HG02981 (cell line): ENCODE results near the gene TMEM163.
A peak's percentile ranks its signal among the peaks of the same experiment; 100 is the strongest.

Experiments used
- ATAC-seq: cut with Tn5 transposase; IDR thresholded peaks from one replicate; pipeline ENCODE4 v1.9.1; 2021; ENCODE audit warnings: mild to moderate bottlenecking, moderate library complexity; ENCODE audit not compliant: unreplicated experiment

The TMEM163 gene

DNA sequence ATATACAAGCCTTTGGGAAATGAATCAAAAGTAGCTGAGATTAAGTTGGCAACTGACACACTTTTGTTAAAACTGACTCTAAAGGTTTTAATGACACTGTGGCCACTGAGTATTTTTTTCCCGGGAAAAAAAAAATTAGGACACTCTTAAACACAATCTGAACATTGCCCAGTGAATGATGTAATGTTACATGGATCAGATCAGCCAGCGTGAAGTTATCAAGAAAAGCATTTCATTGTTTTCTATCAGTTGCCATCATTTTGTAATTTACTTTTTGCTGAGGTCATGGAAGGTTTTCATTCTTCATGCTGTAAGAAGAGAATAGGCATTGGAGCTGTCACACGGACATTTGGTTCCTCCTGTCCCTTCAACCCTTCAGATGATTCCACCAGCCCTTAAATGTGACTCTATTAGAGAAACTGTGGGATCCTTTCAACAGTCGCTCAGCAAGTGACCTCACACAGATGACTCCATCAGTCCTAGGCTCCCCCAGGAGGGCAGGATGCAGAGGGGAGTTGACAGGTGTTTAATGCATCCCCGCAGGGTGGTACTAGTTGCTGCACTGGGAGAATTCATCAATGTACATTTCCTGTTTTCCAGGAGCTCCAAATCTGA is 300.7 kb downstream of the TMEM163 start:
- ATAC-seq = no peak

DNA sequence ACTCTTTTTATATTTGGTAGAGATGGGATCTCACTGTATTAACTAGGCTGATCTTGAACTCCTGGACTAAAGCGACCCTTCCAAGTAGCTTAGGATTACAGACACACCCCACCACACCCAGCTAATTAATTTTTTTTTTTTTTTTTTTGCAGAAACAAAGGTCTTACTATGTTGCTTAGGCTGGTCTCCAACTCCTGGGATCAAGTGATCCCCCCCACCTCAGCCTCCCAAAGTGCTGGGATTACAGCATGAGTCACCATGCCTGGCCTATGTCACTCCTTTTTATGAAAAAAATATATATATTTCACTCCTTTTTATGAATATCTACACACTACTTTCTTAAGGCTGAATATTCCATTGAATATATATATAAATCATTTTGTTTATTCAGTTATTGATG is 302.2 kb downstream of the TMEM163 start:
- ATAC-seq = no peak

DNA sequence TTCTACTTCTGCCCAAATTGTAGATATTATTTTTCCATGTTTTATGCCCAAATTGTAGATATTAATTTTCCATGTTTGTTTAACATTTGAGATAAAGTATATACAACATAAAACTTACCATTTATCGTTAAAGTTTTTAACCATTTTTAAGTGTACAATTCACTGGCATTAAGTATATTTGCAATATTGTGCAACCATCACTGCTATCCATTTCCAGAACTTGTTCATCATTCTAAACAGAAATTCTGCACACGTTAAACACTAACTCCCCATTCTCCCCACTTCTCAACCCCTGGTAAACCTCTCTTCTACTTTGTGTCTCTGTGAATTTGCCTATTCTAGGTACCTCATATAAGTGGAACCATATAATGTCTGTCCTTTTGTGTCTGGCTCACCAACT is 302.8 kb downstream of the TMEM163 start:
- ATAC-seq = no peak

DNA sequence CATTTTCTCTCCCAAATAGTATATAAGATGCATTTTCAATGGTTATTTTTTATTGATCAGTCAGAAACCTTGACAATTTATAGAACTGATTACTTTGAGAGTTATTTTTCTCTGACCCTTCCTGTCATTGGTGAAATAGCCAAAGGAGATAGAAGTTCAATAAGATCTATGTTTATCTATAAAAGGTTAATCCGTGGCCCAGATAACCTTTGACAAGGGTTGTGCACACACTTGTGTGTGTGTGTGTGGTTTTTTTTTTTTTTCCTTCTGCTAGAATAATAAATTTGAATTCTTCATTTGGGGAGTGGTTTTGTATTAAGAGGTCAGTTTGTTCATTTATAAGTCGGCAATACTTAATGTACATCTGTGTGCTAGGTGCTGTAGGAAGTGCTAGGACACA is 304.9 kb downstream of the TMEM163 start:
- ATAC-seq = no peak

DNA sequence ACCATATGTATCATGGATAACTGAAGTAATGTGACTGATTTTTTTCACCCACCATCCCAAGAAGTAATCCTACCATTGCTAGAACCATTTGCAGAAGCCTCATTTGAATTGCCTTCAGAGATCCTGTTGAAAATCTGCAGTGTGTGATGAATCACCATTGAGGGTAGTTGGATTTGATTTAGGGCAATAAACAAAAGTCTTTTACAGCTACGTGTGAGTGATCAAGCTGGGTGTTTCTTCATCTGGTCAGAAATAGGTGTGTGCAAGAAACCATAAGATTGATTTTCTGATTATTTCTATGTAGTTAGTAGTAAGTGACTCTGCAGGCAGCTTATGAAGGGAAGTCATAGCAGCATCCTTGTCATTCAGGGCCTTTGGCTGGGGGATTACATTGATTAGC is 305.4 kb downstream of the TMEM163 start:
- no peak for ATAC-seq

DNA sequence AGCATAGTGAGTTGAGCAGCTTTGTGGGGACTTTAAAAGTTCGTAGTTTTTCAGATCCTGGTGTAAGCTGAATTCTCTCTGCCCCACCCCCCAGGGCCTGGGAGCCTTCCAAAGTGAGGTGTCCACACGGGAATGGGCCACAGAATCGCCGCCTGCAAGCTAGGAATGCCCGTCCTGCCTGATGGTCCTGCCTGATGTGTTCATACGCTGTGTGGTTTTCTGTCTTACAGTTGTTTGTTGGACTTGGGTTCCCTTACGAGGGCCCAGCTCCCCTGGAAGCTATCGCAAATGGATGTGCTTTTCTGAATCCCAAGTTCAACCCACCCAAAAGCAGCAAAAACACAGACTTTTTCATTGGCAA is 306.2 kb downstream of the TMEM163 start:
- no peak for ATAC-seq

DNA sequence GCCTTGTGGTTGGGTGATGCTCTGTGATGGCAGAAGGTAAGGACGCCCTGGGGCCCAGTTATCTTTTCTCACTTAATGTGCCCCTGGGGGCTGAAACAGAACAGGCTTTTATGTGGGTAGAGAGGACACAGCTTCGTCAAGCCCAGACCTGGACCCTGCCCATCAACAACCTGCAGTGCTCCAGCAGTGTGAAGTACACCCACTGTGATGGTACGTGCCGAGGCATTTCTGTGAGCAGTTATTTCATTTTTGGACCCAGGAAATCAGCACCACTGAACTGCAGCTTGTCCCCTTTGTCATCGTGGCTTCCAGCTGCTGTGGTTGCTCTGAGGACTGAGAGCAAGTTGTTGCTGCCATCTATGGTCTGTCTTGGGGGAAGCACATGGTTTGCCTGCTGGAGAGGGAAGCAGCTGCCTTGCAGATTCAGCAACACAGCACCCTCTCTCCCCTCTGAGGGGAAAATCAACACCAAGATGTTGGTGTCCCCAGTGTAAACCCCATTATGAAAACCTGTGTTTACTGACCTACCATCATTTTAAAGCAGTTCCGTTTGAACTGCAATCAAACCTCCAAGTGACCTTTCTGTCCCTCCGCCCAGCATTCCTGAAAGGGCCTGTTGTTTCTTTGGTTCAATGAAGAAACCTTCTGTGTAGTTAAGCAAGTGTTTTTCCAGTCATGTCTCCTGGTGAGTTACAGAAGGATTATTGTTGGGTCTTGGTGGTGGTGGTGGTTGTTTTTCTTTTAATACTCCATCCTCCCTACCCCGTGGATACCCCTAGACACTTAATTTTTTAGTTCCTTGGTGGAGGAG is 306.8 kb downstream of the TMEM163 start:
- peak; percentile 96 for ATAC-seq

DNA sequence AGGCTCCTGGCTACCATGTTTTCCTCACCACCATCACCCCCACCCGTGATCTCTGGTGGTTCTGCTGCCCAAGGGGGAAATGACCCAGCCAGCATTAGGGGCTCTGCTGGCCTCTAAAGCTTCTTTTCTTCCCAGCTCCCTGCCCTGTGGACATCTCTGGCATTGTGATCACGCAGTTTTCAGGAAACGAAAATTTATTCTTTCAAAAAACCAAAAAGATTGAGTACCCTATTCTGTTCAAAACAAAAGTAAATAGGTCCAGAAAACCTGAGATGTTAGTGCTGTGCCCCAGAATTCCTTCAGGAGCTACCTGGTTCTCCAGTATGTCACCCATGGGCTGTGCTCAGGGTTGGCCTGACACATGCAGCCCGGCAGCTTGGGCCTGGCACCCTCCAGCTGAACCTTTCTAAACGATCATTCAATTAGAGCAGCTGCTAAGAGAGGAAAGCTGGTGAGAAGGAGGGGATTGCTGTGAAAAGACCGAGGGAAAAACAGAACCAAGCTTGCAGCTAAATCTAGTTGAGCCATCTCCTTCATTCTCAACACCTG is 307.4 kb downstream of the TMEM163 start:
- ATAC-seq = no peak

DNA sequence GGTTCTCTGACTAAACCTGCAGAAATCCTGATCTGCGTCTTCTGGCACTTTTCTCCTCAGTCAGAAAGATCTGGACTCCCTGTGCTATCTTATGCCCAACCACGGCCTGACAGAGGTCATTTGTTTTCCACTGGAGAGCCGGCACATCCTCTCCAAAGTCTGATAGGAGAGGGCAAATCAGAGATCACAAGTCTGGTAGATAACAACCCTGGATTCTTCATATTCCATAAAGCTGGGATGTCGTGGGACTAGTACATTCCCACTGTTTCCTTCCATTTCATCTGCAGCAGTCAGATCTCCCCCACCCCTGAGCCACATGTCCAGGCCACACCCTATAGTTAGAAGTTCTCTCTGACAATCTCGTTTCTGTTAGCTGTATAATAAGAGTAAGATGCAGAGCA is 308.0 kb downstream of the TMEM163 start:
- no peak for ATAC-seq

DNA sequence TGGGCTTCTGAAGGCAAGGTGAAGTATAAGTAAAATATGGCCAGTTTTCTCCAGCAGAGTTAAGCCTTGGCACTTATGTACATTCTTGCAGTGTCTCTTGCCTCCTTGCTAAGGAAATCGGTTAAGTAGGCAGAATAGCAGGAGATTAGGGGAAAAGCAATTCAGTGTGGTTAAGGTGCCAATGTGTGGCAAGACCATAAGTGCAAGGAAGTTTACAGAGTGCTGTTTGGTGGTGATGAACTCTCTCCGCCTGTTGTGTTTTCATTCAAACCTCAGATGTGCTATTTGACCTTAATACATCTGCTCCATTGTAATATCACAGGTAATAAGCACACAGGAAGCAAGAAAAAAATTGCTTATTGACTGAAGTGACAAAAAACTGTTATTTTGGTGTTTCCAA is 308.8 kb downstream of the TMEM163 start:
- ATAC-seq = no peak

DNA sequence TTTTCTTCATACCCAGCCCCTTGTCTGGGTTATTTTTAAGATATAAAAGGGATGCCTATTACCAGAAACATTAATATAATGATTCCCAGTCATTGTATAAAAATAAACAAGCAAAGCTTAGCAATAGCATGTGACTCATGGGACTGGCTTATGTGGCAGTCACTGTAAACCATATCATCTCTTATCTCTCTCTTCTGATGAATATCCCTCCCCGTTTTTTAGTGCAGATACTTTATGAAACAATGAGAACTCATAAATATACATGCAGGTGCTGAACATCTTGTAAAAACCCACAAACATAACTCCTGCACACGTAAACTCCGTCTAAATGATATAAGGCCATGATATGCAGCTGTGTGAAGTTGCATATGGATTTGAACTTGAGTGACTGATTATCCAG is 310.0 kb downstream of the TMEM163 start:
- no peak for ATAC-seq

DNA sequence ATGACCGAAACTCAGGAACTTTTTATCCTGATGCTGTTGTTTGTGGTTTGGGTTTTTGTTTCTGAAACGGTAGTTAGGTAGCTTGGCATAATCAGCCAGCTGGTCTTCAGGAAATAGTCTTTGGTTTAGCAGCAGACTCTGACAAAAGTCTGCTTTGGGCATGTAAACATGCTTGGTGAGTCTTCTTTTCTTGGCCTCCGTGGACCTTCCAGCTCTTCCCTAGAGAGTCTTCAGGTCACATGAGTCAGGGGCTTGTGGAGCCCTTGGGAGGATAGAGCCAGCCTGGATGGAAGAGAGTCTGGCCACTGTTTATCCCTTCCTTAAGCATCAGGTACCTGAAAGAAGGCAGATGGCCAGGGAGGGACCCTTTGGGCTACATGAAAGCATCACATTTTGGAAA is 310.4 kb downstream of the TMEM163 start:
- no peak for ATAC-seq

DNA sequence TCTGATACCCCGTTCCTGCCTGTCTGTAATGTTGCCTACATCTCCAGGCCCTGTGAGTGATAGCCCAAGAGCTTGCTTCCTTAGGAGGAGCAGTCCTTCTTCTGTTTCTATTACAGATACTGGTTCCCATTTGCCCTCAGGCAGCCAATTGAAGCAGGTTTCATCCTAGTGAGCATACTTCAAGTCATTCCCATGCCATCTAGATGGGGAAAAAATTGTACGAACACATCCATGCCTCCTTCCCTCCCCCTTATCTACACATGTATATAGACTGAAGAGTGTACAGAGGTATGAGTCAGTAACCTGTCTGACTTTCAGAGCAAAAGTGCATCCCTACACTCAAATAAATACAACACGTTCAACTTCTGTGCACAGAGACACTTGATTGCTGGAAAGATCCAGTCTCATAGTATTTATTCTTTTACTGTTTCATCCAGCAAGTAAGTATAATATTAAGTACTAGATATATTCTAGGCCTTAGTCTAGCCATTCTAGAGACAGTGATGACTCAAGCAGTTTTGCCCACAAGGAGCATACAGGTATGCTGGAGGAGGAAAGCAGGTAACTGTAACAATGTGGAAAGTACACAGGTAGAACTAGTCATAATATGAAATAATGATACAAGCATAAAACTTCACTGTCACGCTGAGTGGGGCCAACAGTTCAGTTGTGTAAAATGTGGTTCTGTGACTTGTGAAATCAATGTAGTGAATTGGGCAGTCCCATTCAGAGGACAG is 311.5 kb downstream of the TMEM163 start:
- ATAC-seq = no peak

DNA sequence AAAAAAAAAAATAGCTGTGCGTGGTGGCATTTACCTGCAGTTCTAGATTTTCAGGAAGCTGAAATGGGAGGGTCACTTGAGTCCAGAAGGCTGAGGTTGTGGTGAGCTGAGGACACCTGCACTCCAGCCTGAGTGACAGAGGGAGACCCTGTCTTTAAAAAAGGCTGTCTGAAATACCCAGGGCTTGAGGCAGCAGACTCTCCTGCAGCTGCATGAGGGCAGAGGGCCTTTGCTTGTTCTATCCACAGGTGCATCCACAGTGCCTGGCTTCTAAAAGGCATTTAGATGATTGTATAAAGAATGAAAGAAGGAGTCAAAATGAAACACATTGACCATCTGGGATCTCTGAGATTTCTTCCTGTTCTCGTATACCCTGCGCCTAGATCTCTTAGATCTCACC is 312.1 kb downstream of the TMEM163 start:
- ATAC-seq = no peak

DNA sequence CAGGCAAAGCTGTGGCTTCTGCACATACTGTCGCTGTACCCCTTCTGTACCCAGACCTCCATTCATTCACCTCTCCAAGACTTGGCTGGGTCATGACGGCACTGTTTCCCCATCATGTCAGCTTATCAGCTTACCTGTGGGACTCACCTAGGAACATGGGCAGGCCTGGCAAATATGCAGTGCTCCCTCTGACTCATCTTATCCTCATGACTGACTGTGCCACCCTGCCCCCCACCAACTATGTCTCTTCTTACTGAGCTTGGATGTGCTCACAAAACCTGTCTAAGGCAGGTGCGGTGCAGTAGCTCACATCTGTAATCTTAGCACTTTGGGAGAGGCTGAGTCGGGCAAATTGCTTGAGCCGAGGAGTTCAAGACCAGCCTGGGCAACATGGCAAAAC is 312.5 kb downstream of the TMEM163 start:
- ATAC-seq = no peak
